ENCODE measurements around the gene IGF1R.

IGF1R gene

GRCh38 chr15:98927022-98927421 is 278.7 kb downstream of the IGF1R start:
- FAIRE-seq, result no peak

- no peak for FAIRE-seq
Observed at GRCh38 chr15:98927996-98928395, 279.7 kb downstream of the IGF1R start.

- no peak for FAIRE-seq
Observed at GRCh38 chr15:98930576-98930975, 282.2 kb downstream of the IGF1R start.

GRCh38 chr15:98931004-98931403 is 282.7 kb downstream of the IGF1R start:
- FAIRE-seq, result no peak

- no peak for FAIRE-seq
Observed at GRCh38 chr15:98933406-98933805, 285.1 kb downstream of the IGF1R start.

- no peak for FAIRE-seq
Observed at GRCh38 chr15:98935736-98936135, 287.4 kb downstream of the IGF1R start.

GRCh38 chr15:98937413-98938104 is 289.2 kb downstream of the IGF1R start:
- FAIRE-seq, result no peak

- no peak for FAIRE-seq
Observed at GRCh38 chr15:98938105-98938417, 289.7 kb downstream of the IGF1R start.

- no peak for FAIRE-seq
Observed at GRCh38 chr15:98938799-98939198, 290.5 kb downstream of the IGF1R start.

- FAIRE-seq, result no peak
Observed at GRCh38 chr15:98939311-98940080, 291.2 kb downstream of the IGF1R start.

GRCh38 chr15:98941595-98942255 is 293.4 kb downstream of the IGF1R start:
- FAIRE-seq, result no peak

- FAIRE-seq, result no peak
Observed at GRCh38 chr15:98942431-98942830, 294.1 kb downstream of the IGF1R start.

GRCh38 chr15:98943051-98943508 is 294.7 kb downstream of the IGF1R start:
- FAIRE-seq, result no peak

GRCh38 chr15:98943601-98944151 is 295.3 kb downstream of the IGF1R start:
- FAIRE-seq, result no peak

- FAIRE-seq, result no peak
Observed at GRCh38 chr15:98946301-98947255, 298.2 kb downstream of the IGF1R start.

- FAIRE-seq, result no peak
Observed at GRCh38 chr15:98948456-98948855, 300.1 kb downstream of the IGF1R start.

- FAIRE-seq, result no peak
Observed at GRCh38 chr15:98948941-98949340, 300.6 kb downstream of the IGF1R start.

- FAIRE-seq, result no peak
Observed at GRCh38 chr15:98949624-98950023, 301.3 kb downstream of the IGF1R start.

- no peak for FAIRE-seq
Observed at GRCh38 chr15:98950248-98950647, 301.9 kb downstream of the IGF1R start.

- FAIRE-seq, result no peak
Observed at GRCh38 chr15:98951004-98951403, 302.7 kb downstream of the IGF1R start.

GRCh38 chr15:98951493-98952320 is 303.4 kb downstream of the IGF1R start:
- no peak for FAIRE-seq

All from TTC549 (cell line).